Neural cell (in vitro differentiated cells): ENCODE results near the gene GJD2. TPM values are rescaled to one million over a fixed set of nuclear protein-coding genes. Genes with fewer than 3 reads are reported as not detected.

Source experiments
- H2AFZ ChIP-seq: fragments of 200-600, 300-800 bp; sonication (generic), shearing (Covaris generic); 2 replicates; pipeline ENCODE4 v1.6.0; 2014; ENCODE audit warnings: low read depth, mild to moderate bottlenecking, antibody characterized with exemption, low read length, moderate library complexity
- H3F3A ChIP-seq: fragments of 200-600 bp; shearing (Covaris generic); 2 replicates; pipeline ENCODE4 v1.6.1; 2016; ENCODE audit warnings: mild to moderate bottlenecking, moderate library complexity, mixed read lengths, antibody characterized with exemption, low read length; ENCODE audit not compliant: insufficient read depth, poor library complexity, severe bottlenecking
- H3K27ac ChIP-seq: fragments of 200-600, 300-800 bp; sonication (generic), shearing (Covaris generic); 2 replicates; pipeline ENCODE4 v1.5.1; 2014; ENCODE audit warnings: mild to moderate bottlenecking, low read length, moderate library complexity
- H3K27me3 ChIP-seq: fragments of 300-800, 200-600 bp; sonication (generic), shearing (Covaris generic); 2 replicates; pipeline ENCODE4 v1.6.0; 2014; ENCODE audit warnings: mild to moderate bottlenecking, low read depth, low read length, moderate library complexity; ENCODE audit not compliant: insufficient read depth
- H3K36me3 ChIP-seq: fragments of 300-800, 200-600 bp; sonication (generic), shearing (Covaris generic); 2 replicates; pipeline ENCODE4 v1.5.1; 2014; ENCODE audit warnings: mild to moderate bottlenecking, antibody characterized with exemption, low read length, moderate library complexity; ENCODE audit not compliant: insufficient read depth
- H3K4me2 ChIP-seq: fragments of 300-800, 200-600 bp; sonication (generic), shearing (Covaris generic); 2 replicates; pipeline ENCODE4 v1.6.0; 2014; ENCODE audit warnings: mild to moderate bottlenecking, low read length
- H3K4me3 ChIP-seq: fragments of 300-800, 200-600 bp; sonication (generic), shearing (Covaris generic); 2 replicates; pipeline ENCODE4 v1.5.1; 2014; ENCODE audit warnings: mild to moderate bottlenecking, low read length, moderate library complexity
- H3K79me2 ChIP-seq: fragments of 200-600 bp; shearing (Covaris generic); replicated peaks from 2 replicates; pipeline ENCODE4 v1.6.0; 2014; ENCODE audit warnings: mild to moderate bottlenecking, low read length, moderate library complexity; ENCODE audit not compliant: insufficient read depth
- H3K9ac ChIP-seq: fragments of 300-800, 200-600 bp; sonication (generic), shearing (Covaris generic); 2 replicates; pipeline ENCODE4 v1.6.1; 2016; ENCODE audit warnings: mild to moderate bottlenecking, low read length, mixed read lengths
- H3K9me2 ChIP-seq: fragments of 200-600 bp; shearing (Covaris generic); 2 replicates; pipeline ENCODE4 v1.6.1; 2016; ENCODE audit warnings: mild to moderate bottlenecking, low read length, mixed read lengths; ENCODE audit not compliant: insufficient read depth
- H3K9me3 ChIP-seq: fragments of 200-600, 300-800 bp; sonication (generic), shearing (Covaris generic); 2 replicates; pipeline ENCODE4 v1.6.1; 2016; ENCODE audit warnings: mild to moderate bottlenecking, mixed run types, low read length, moderate library complexity, mixed read lengths
- H4K20me1 ChIP-seq: fragments of 200-600 bp; shearing (Covaris generic); 2 replicates; pipeline ENCODE4 v1.6.1; 2016; ENCODE audit warnings: mild to moderate bottlenecking, mixed run types; ENCODE audit not compliant: insufficient read depth
- CTCF ChIP-seq: fragments of 450-650 bp; IDR thresholded peaks from 2 replicates; pipeline ENCODE4 v1.5.1; 2014; ENCODE audit warnings: antibody characterized with exemption, mild to moderate bottlenecking, moderate library complexity; ENCODE audit not compliant: poor library complexity, severe bottlenecking
- EP300 ChIP-seq: fragments of 450-650 bp; conservative IDR thresholded peaks from 2 replicates; pipeline ENCODE4 v1.6.1; 2014; ENCODE audit warnings: antibody characterized with exemption, mild to moderate bottlenecking, moderate library complexity; ENCODE audit not compliant: poor library complexity, severe bottlenecking
- EZH2 ChIP-seq: fragments of 200-600, 300-800 bp; shearing (Covaris generic), sonication (generic); IDR thresholded peaks from 2 replicates; pipeline ENCODE4 v1.6.1; 2014; ENCODE audit warnings: antibody characterized with exemption, low read length, borderline replicate concordance, mild to moderate bottlenecking; ENCODE audit not compliant: insufficient read depth, poor library complexity, severe bottlenecking
- MXI1 ChIP-seq: fragments of 450-650 bp; conservative IDR thresholded peaks from 2 replicates; pipeline ENCODE4 v1.6.1; 2014; ENCODE audit warnings: antibody characterized with exemption, mild to moderate bottlenecking; ENCODE audit not compliant: poor library complexity, severe bottlenecking
- POLR2AphosphoS5 ChIP-seq: IDR thresholded peaks from 2 replicates; pipeline ENCODE4 v1.6.1; 2012
- RAD21 ChIP-seq: fragments of 450-650 bp; conservative IDR thresholded peaks from 2 replicates; pipeline ENCODE4 v1.6.1; 2014; ENCODE audit warnings: antibody characterized with exemption, mild to moderate bottlenecking, moderate library complexity
- REST ChIP-seq: IDR thresholded peaks from 2 replicates; pipeline ENCODE4 v1.6.1; 2012; ENCODE audit warnings: borderline replicate concordance
- SMC3 ChIP-seq: fragments of 450-650 bp; conservative IDR thresholded peaks from 2 replicates; pipeline ENCODE4 v1.6.1; 2014; ENCODE audit warnings: antibody characterized with exemption, mild to moderate bottlenecking, moderate library complexity; ENCODE audit not compliant: poor library complexity
- TAF1 ChIP-seq: IDR thresholded peaks from 2 replicates; pipeline ENCODE4 v1.6.1; 2012; ENCODE audit warnings: low read depth
- polyA plus RNA-seq: library from polyadenylated mRNA; depleted of rRNA; stranded (reverse); fragments of >200 nt; gene quantifications from 2 replicates; pipeline ENCODE4 v1.2.3, GENCODE V29; 2014

The GJD2 gene
- polyA plus RNA-seq, 1 donor from 2014 or later, result 4.6 TPM

DNA sequence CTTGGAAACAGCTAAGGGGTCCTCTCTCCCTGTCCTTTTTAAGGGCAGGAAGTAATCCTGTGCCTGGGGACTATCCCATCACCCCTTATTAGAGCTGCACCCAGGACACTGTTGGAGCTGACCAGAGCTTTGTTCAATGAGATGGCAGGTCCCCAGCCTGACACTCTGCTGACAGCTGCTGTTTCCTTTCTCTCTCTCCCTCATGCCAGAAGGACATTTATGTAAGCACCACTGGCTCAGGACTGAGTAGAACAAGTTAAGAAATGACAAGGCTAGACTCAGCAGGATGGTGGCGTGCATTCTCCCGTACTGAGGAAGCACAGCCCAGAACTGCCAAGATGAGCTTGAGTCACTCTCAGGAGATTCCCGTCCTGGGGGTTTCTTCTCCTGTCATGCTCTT is 17.3 kb downstream of the GJD2 start:
- Histone ChIP-seq H3K9me2 (no peaks in the 10 kb centered on the region), H3K9ac (no peak overlapping the region), H3K9me3 (no peaks in the 10 kb centered on the region), H4K20me1 (no peaks in the 10 kb centered on the region), H3K4me3 (no peak overlapping the region), H3K79me2 (no peaks in the 10 kb centered on the region), H3K4me2 (no peak overlapping the region), H3F3A (no peaks in the 10 kb centered on the region), H3K36me3 (no peaks in the 10 kb centered on the region), H3K27me3 (no peaks in the 10 kb centered on the region), H2AFZ (no peak overlapping the region), H3K27ac (no peak overlapping the region)
- TF ChIP-seq EP300, result no peak

- TF ChIP-seq POLR2AphosphoS5, result no peak
- TF ChIP-seq EP300, result no peak
- no peak for TF ChIP-seq CTCF
- TF ChIP-seq EZH2, result no peak
- TF ChIP-seq MXI1, result no peak
- no peak for TF ChIP-seq REST
- no peak for TF ChIP-seq RAD21
- no peak for TF ChIP-seq TAF1
- no peak for TF ChIP-seq SMC3
Measured at GRCh38 chr15:34734303-34734702, 20.5 kb downstream of the GJD2 start.

GRCh38 chr15:34733621-34734020 is 21.2 kb downstream of the GJD2 start:
- H3F3A ChIP-seq, result no peaks in the 10 kb centered on the region
- no peaks in the 10 kb centered on the region for H3K36me3 ChIP-seq
- no peaks in the 10 kb centered on the region for H3K27me3 ChIP-seq
- H3K9me2 ChIP-seq, result no peaks in the 10 kb centered on the region
- H3K27ac ChIP-seq, result no peak overlapping the region
- H4K20me1 ChIP-seq, result no peaks in the 10 kb centered on the region
- H3K4me3 ChIP-seq, result no peak overlapping the region
- no peak overlapping the region for H3K4me2 ChIP-seq
- H3K9me3 ChIP-seq, result no peaks in the 10 kb centered on the region
- H3K79me2 ChIP-seq, result no peaks in the 10 kb centered on the region
- no peak overlapping the region for H3K9ac ChIP-seq
- no peak overlapping the region for H2AFZ ChIP-seq
- TF ChIP-seq TAF1 (no peak), MXI1 (no peak), SMC3 (no peak), RAD21 (no peak), REST (no peak), EZH2 (no peak)

More at GRCh38 chr15:34734303-34734702, 20.5 kb downstream of the GJD2 start:
- Histone ChIP-seq H3K27me3 (no peaks in the 10 kb centered on the region), H3K9ac (no peak overlapping the region), H3K4me3 (no peak overlapping the region), H3K36me3 (no peaks in the 10 kb centered on the region), H3K4me2 (no peak overlapping the region), H2AFZ (no peak overlapping the region), H3K79me2 (no peaks in the 10 kb centered on the region), H3F3A (no peaks in the 10 kb centered on the region), H3K9me3 (no peaks in the 10 kb centered on the region), H3K27ac (no peak overlapping the region), H4K20me1 (no peaks in the 10 kb centered on the region), H3K9me2 (no peaks in the 10 kb centered on the region)
